SU-DHL-6 (cell line): Measurements from ENCODE around the gene MAP2K5.

Source experiments
- EZH2phosphoT487 ChIP-seq: fragments of 200-600 bp; sonication (generic), shearing (Covaris generic); conservative IDR thresholded peaks from 2 replicates; pipeline ENCODE4 v1.6.1; 2018; ENCODE audit warnings: mild to moderate bottlenecking, antibody characterized with exemption, low read length, moderate library complexity, mixed read lengths
- TF ChIP-seq, protein P1 (sequence below): fragments of 200-600 bp; sonication (generic); IDR thresholded peaks from one replicate; pipeline ENCODE4 v1.5.1; 2017; ENCODE audit warnings: antibody characterized with exemption, mild to moderate bottlenecking, low read length, moderate library complexity; ENCODE audit not compliant: insufficient read depth, poor library complexity, severe bottlenecking

DNA sequence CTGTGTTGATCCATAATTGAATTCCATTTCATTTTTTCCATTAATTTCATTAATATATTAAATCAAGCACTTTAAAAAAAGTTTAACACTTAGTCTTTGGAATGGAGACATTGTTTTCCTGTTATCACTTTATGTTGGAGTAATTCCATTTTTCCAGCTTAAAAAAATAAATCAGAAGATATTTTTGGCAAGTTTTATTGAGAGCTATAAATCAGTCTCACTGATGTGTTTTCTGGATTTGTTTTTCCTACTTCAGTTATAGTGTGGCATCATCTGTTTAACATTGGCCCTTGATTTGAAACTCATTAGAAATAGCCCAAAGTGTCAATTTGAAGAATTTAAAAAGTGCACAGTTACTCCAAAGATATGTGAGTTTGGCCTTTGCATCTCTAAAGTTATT, 53.1 kb downstream of the MAP2K5 start:
- TF ChIP-seq, protein P1, sequence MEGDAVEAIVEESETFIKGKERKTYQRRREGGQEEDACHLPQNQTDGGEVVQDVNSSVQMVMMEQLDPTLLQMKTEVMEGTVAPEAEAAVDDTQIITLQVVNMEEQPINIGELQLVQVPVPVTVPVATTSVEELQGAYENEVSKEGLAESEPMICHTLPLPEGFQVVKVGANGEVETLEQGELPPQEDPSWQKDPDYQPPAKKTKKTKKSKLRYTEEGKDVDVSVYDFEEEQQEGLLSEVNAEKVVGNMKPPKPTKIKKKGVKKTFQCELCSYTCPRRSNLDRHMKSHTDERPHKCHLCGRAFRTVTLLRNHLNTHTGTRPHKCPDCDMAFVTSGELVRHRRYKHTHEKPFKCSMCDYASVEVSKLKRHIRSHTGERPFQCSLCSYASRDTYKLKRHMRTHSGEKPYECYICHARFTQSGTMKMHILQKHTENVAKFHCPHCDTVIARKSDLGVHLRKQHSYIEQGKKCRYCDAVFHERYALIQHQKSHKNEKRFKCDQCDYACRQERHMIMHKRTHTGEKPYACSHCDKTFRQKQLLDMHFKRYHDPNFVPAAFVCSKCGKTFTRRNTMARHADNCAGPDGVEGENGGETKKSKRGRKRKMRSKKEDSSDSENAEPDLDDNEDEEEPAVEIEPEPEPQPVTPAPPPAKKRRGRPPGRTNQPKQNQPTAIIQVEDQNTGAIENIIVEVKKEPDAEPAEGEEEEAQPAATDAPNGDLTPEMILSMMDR = no peak
- TF ChIP-seq EZH2phosphoT487 = no peak
